Activated naive CD8-positive, alpha-beta T cell (primary cell): ENCODE results near the gene RACK1.
"Not testable (repeated sequence)": the region's sequence is repeated elsewhere in the genome, so short reads cannot be mapped to it uniquely, and the experiment has no call there.

Experiments
- H3K27ac Mint-ChIP-seq: one replicate; pipeline ENCODE4 v1.8.0; 2021; ENCODE audit warnings: mixed read lengths
- H3K27me3 Mint-ChIP-seq: one replicate; pipeline ENCODE4 v1.8.0; 2021; ENCODE audit warnings: mixed read lengths
- H3K36me3 Mint-ChIP-seq: one replicate; pipeline ENCODE4 v1.8.0; 2021; ENCODE audit warnings: mixed read lengths
- H3K4me1 Mint-ChIP-seq: one replicate; pipeline ENCODE4 v1.8.0; 2021; ENCODE audit warnings: low read depth, mixed read lengths
- H3K4me3 Mint-ChIP-seq: one replicate; pipeline ENCODE4 v1.8.0; 2021; ENCODE audit warnings: mild to moderate bottlenecking, mixed read lengths
- H3K9me3 Mint-ChIP-seq: one replicate; pipeline ENCODE4 v1.8.0; 2021; ENCODE audit warnings: low read depth, mixed read lengths

The RACK1 gene

GRCh38 chr5:181215997-181216989 lies 27.4 kb downstream of the RACK1 start:
- Mint-ChIP-seq H3K27me3 (no peaks in the 10 kb centered on the region), H3K4me3 (peak overlapping the region; percentile 98), H3K36me3 (no peaks in the 10 kb centered on the region), H3K9me3 (no peaks in the 10 kb centered on the region), H3K27ac (peak overlapping the region; percentile 2), H3K4me1 (peaks cover 31% of the 10 kb centered on the region)

DNA sequence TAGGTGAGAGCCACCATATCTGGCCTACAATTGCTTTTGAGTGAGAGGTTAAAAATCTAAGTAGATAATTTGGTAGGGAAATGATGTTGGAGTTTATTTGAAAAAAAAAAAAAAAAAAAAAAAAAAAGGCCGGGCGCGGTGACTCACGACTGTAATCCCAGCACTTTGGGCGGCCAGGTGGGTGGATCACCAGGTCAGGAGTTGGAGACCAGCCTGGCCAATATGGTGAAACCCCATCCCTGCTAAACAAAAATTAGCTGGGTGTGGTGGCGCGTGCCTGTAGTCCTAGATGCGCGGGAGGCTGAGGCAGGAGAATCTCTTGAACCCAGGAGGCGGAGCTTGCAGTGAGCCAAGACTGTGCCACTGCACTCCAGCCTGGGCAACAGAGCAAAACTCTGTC lies 29.5 kb downstream of the RACK1 start:
- not testable (repeated sequence) for H3K9me3 Mint-ChIP-seq, H3K27ac Mint-ChIP-seq, H3K27me3 Mint-ChIP-seq, H3K4me3 Mint-ChIP-seq, H3K36me3 Mint-ChIP-seq
- peaks cover 25% of the 10 kb centered on the region for H3K4me1 Mint-ChIP-seq

- H3K4me1 Mint-ChIP-seq, result peaks cover 22% of the 10 kb centered on the region
- H3K27me3 Mint-ChIP-seq, result no peaks in the 10 kb centered on the region
- H3K27ac Mint-ChIP-seq, result no peak overlapping the region
- H3K4me3 Mint-ChIP-seq, result no peak overlapping the region
- no peaks in the 10 kb centered on the region for H3K9me3 Mint-ChIP-seq
- H3K36me3 Mint-ChIP-seq, result no peaks in the 10 kb centered on the region
Measured at GRCh38 chr5:181212934-181213333, 30.8 kb downstream of the RACK1 start.

- Mint-ChIP-seq H3K9me3 (no peaks in the 10 kb centered on the region), H3K4me1 (peaks cover 21% of the 10 kb centered on the region), H3K4me3 (no peak overlapping the region), H3K27ac (peak overlapping the region; percentile 34), H3K27me3 (no peaks in the 10 kb centered on the region), H3K36me3 (no peaks in the 10 kb centered on the region)
Measured at GRCh38 chr5:181212080-181212479, 31.6 kb downstream of the RACK1 start.

DNA sequence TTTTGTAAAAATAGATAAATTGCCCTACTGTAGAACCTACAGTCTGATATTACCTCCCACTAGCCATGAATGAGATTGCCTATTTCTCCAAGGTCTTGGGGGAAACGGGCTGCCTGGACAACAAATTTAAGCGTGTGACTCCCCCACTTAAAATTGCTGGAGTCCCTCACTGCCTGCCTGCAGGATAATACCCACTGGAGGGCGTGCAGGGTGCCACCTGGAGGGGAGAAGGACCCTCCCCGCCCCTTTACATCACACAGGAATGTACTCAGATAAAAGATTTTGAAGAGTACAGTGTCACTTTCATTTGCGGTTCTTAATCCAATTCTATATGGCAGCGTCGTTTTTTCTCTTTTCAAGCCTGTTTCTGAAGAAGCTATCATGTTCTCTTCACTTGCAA lies 32.5 kb downstream of the RACK1 start:
- H3K9me3 Mint-ChIP-seq, result no peaks in the 10 kb centered on the region
- H3K4me3 Mint-ChIP-seq, result no peak overlapping the region
- no peaks in the 10 kb centered on the region for H3K27me3 Mint-ChIP-seq
- H3K27ac Mint-ChIP-seq, result no peak overlapping the region
- H3K4me1 Mint-ChIP-seq, result peaks cover 24% of the 10 kb centered on the region
- H3K36me3 Mint-ChIP-seq, result no peaks in the 10 kb centered on the region

- H3K36me3 Mint-ChIP-seq, H3K9me3 Mint-ChIP-seq, H3K27ac Mint-ChIP-seq, H3K27me3 Mint-ChIP-seq, H3K4me3 Mint-ChIP-seq: not testable (repeated sequence)
- H3K4me1 Mint-ChIP-seq, result peaks cover 28% of the 10 kb centered on the region
Measured at GRCh38 chr5:181210698-181211097, 33.0 kb downstream of the RACK1 start.

DNA sequence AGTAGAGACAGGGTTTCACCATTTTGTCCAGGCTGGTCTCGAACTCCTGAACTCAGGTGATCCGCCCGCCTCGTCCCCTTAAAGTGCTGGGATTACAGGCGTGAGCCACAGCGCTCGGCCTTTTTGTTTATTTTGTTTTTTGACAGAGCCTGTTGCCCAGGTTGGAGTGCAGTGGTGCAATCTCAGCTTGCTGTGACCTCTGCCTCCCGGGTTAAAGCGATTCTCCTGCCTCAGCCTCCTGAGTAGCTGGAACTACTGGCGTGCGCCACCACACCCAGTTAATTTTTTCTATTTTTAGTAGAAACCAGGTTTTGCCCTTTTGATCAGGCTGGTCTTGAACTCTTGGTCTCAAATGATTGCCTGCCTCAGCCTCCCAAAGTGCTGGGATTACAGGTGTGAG lies 33.6 kb downstream of the RACK1 start:
- not testable (repeated sequence) for H3K36me3 Mint-ChIP-seq, H3K27me3 Mint-ChIP-seq, H3K27ac Mint-ChIP-seq, H3K4me3 Mint-ChIP-seq, H3K9me3 Mint-ChIP-seq
- H3K4me1 Mint-ChIP-seq, result peaks cover 30% of the 10 kb centered on the region

GRCh38 chr5:181209006-181209405 lies 34.7 kb downstream of the RACK1 start:
- H3K4me1 Mint-ChIP-seq, result peaks cover 33% of the 10 kb centered on the region
- not testable (repeated sequence) for H3K36me3 Mint-ChIP-seq, H3K27me3 Mint-ChIP-seq, H3K9me3 Mint-ChIP-seq, H3K4me3 Mint-ChIP-seq, H3K27ac Mint-ChIP-seq

- no peaks in the 10 kb centered on the region for H3K9me3 Mint-ChIP-seq
- peaks cover 34% of the 10 kb centered on the region for H3K4me1 Mint-ChIP-seq
- H3K4me3 Mint-ChIP-seq, result peak overlapping the region; percentile 91
- H3K27me3 Mint-ChIP-seq, result no peaks in the 10 kb centered on the region
- H3K36me3 Mint-ChIP-seq, result no peaks in the 10 kb centered on the region
- peak overlapping the region; percentile 96 for H3K27ac Mint-ChIP-seq
Measured at GRCh38 chr5:181207960-181208253, 35.8 kb downstream of the RACK1 start.

DNA sequence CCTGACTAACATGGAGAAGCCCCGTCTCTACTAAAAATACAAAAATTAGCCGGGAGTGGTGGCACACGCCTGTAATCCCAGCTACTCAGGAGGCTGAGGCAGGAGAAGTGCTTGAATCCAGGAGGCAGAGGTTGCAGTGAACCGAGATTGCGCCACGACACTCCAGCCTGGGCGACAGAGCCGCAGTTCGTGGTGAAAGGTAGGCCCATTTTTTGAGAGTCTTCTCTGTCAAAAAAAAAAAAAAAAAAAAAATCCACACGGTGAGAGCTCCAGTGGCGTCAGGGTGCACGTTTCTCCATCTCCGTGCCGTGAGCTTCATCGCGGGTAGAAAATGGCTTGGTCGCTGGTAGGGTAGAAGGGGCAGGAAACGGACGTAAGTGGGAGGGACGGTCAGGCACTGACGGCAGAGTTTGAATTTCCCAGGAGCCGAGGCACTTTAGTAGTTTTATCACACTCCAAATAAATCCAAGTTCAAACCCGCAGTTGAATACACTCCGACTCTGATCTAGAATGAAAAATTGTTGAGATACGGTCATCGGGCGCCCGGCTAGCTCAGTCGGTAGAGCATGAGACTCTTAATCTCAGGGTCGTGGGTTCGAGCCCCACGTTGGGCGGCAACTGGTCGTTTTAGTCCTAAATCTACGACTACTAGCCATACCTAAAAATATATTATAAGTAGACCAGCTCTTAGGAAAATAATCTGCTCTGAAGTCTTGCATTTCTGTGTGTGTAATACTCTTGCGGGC lies 36.3 kb downstream of the RACK1 start:
- no peaks in the 10 kb centered on the region for H3K36me3 Mint-ChIP-seq
- H3K4me1 Mint-ChIP-seq, result peaks cover 34% of the 10 kb centered on the region
- no peaks in the 10 kb centered on the region for H3K27me3 Mint-ChIP-seq
- peak overlapping the region; percentile 96 for H3K27ac Mint-ChIP-seq
- peak overlapping the region; percentile 91 for H3K4me3 Mint-ChIP-seq
- no peaks in the 10 kb centered on the region for H3K9me3 Mint-ChIP-seq

- Mint-ChIP-seq H3K4me3 (peak overlapping the region; percentile 91), H3K9me3 (no peaks in the 10 kb centered on the region), H3K27me3 (no peaks in the 10 kb centered on the region), H3K4me1 (peaks cover 28% of the 10 kb centered on the region), H3K27ac (peak overlapping the region; percentile 96), H3K36me3 (no peaks in the 10 kb centered on the region)
Measured at GRCh38 chr5:181205761-181206649, 37.7 kb downstream of the RACK1 start.

DNA sequence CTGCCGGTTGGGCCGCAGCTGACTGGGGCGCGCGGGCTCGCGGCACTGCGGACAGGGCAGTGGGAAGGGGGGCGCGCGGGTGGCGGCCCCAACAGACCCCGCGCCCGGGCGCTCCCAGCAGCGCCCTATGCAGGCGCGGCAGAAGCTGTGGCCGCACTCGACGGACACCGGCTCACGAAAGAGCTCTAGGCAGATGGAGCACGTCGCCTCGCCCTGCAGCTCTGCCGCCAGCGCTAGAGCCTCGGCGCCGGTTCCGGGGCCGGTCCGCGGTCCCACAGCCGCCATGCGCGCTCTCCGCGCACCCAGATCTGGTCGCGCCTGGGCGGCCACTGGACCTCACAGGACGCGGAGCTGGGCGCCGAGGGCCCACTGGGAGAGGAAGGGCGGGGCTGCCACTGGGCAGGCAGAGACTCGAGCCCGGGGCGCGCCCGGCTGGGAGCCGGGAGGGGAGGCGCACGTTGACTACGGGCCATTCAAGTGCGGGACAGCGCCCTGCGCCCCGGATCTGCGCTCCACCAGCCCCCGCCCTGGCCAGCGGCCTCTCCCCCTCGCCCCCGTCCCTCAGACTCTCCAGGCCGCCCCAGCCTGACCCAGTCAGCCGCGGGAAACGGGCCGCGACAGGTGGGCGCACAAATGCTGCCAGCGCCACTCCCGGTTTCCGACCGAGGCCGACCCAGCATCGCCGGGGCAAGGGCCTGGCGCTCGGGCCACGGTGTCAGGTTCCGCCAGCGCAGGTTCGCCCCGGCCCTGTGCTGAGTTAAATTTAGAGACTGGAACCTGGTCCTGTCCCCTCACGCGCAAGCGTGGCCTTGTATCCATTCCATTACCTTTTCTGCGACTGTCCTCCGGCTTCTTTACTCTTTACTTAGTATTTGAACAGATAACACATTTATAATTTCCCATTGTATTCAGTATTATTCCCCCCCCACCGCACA lies 38.6 kb downstream of the RACK1 start, which contains the start of gene TRIM7:
Gene TRIM7 (minus strand): TSS at position 371 of the 935 bp plus-strand sequence. CDS start 86 bp downstream, at position 285.
- no peaks in the 10 kb centered on the region for H3K9me3 Mint-ChIP-seq
- H3K27ac Mint-ChIP-seq, result peak within 1 kb of the TSS; percentile 61
- peaks cover 26% of the 10 kb centered on the region for H3K4me1 Mint-ChIP-seq
- H3K36me3 Mint-ChIP-seq, result no peaks in the 10 kb centered on the region
- peak within 1 kb of the TSS; percentile 91 for H3K4me3 Mint-ChIP-seq
- no peaks in the 10 kb centered on the region for H3K27me3 Mint-ChIP-seq

DNA sequence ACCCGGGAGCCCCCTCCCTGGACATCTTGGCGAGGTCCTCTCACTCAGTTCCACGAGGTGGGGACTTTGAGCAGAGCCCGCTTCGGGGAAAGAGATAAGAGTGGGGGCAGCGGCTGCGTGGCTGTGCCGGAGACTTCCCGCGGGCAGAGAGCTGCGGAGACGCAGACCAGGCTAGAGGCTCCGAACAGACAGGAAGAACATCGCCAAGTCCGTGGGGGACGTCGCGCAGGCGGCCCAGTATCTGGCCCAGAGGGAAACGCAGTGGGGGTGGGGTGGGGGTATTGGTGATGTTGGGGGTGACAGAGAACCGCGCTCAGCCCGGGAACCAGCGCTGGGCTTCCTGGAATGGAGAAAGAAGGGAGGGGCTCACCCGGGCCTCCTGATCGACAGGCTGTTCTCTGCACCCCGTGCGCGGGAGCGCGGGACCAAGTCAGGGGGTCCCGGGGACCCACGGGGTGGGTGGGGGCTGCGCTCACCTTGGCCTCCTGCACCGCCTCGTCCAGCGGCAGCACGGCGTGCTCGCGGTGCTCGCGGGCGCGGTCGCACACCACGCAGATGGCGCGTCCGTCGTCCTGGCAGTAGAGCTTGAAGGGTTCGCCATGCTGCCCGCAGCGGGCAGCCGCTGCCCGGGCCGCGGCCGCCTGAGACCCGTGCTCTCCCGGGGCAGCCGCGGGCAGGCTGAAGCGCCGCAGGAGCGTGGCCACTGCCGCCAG lies 39.4 kb downstream of the RACK1 start:
- no peak overlapping the region for H3K27ac Mint-ChIP-seq

More for the DNA sequence above, 39.4 kb downstream of the RACK1 start:
- H3K4me1 Mint-ChIP-seq, result peaks cover 26% of the 10 kb centered on the region
- no peaks in the 10 kb centered on the region for H3K36me3 Mint-ChIP-seq
- H3K27me3 Mint-ChIP-seq, result no peaks in the 10 kb centered on the region
- peak overlapping the region; percentile 86 for H3K4me3 Mint-ChIP-seq
- H3K9me3 Mint-ChIP-seq, result no peaks in the 10 kb centered on the region
